NCI-H2029 (cell line): ENCODE data around the gene HID1.
"Not testable (repeated sequence)": the region's sequence is repeated elsewhere in the genome, so short reads cannot be mapped to it uniquely, and the experiment has no call there.

Source experiments
- DNase-seq: peaks from one replicate; lab custom pipeline; 2025; lab: John Stamatoyannopoulos, UW

HID1 gene

DNA sequence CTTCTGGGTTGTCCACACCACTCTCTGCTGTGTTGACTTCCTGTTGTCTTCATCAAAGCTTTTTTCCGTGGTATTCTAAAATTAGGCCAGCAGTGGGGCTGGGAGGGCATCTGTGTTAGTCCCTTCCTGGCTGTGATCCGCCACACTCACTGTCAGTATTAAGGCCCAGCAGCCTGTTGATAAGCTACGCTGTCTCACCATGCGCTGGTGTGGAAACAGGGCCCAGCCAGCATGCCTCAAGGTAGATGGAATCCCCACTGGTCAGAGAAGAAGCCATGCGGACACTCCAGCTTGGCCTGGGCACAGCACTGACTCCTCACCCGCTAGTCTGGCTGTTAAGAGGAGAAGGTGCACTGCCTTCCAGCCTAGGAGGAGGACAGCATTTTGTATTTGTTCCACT lies 26.2 kb upstream of the HID1 start:
- no peak for DNase-seq

DNA sequence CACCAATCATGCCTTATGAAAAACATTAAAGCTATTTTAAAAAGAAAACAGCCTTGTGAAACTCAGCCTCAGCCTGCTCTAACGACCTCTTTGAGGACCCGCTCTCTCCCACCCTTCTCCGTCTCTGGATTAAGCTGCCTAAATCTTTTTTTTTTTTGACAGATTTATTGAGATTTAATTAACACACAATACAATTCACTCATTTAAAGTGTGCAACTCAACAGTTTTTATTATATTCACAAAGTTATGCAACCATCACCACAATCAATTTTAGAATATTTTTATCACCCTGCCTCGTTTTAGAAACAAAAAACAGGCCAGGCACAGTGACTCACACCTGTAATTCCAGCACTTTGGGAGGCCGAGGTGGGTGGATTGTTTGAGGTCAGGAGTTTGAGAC lies 23.3 kb upstream of the HID1 start:
- DNase-seq, result no peak

DNA sequence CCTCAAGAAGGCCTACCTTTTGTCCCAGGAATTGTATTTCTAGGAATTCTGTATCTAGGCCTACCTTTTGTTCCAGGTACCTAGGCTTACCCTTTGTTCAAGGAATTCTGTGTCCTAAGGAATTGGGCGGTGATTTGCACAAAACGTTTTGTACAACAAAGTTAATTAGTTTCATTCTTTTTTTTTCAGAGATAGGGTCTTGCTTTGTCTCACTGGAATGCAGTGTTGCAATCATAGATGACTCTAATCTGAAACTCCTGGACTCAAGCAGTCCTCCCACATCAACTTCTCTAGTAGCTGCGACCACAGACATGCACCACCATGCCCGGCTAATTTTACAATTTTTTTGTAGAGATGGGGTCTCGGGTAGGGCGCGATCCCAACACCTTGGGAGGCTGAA lies 21.9 kb upstream of the HID1 start:
- DNase-seq, result no peak

DNA sequence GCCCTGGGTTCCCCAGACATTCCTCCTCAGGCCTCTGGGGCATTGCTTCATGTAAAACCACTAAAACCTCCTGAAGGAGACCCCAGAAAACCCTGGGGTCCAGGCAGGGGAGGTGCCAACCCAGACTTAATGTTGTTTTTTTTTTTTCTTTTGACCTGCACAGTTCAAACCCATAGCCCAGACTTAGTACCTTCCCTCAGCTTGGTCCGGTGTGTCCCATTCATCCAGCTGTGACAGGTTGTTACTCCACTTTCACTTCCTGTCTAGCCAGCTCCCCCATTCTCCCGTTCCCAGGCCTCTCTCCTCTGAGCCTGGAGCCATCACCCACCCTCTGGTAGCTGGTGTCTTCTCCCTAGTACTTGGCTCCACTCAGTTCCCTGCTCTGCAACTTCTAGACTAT lies 19.7 kb upstream of the HID1 start:
- DNase-seq, result no peak

DNA sequence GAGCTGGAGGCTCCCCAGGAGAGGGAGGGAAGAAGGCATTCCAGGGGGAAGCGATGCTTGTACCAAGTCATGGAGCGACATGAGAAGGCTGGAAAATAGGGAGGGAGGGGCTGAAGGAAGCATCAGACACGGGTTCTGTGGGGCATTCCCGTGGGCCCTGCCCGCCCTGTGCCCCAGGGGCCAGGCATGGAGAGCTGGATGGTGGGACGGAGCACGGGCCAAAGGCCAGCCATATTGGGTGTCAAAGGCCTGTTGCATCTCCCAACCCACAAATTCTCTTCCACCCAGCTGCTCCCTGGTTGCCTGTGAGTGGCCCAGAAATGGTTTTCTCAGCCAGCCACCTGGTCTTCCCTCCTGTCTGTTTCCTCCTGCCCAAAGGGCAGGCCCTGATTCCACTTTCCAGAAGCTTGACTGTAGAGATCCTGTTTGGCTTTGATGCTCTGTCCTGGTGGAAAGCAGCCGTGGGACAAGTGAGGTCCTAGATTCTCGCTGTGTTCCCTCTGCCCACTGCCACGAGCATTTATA lies 18.1 kb upstream of the HID1 start:
- DNase-seq, result no peak

DNA sequence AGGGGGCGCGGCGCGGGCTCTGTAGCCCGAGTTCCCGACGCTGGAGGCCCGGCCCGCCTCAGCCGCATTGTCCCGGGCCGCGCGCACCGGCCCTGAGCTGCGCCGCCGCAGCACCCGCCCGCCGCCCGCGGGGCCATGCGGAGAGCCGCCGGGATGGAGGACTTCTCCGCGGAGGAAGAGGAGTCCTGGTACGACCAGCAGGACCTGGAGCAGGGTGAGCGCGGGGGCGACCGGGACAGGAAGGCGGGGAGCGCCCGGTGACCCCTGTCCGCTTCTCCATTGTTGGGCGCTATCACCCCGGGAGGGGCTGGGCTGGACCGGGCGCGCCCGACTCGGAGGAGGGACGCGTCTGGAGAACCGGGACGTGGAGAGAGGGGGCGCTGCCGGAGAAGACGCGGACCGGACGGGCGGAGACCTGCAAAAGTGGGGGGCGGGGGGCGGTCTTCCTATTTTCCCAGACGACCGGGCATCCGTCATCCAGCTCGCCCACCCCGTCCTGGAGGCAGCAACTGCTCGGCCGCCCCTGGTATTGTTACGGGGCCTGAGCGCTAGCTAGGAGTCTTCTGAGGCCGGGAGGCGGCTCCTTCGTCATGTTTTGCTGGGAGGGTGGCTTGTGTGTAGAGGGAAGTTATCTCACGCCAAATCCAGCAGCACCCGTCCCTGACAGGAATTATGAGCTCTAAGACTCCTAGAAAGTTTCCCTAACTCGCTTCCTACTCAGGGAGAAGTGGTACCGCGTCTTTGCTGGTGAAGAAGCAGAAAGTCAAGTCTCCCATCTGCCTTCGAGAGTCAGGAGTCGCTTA lies 15.6 kb upstream of the HID1 start:
- no peak for DNase-seq

DNA sequence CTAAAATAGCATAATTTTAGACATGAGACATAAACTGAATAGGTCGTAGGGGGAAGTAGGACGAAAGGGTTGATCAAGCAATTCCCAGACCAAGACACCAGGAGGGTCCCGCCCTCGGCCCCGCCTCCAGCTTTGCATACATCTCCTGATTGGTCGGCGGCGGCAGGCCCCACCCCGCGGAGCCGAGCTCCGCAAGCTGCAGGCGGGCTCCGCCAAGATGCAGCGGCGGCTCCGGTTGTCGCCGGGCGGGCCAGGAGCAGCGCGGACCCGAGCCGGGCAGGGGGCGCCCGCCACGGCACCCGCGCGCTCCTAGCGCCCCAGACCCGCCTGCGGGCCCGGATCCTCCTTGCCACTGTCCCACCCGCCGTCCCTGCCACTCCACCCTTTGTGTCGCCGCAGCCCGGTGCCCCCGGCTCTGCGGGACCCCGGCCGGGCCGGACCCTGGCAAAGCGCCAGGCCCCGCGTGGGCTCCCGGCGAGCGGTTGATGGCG lies 14.9 kb upstream of the HID1 start, which contains the start of gene CDR2L:
CDR2L (plus strand) TSS at position 215 of the 491 bp plus-strand sequence. CDS start 412 bp downstream, outside the sequence.
- peak; percentile 81 for DNase-seq

DNA sequence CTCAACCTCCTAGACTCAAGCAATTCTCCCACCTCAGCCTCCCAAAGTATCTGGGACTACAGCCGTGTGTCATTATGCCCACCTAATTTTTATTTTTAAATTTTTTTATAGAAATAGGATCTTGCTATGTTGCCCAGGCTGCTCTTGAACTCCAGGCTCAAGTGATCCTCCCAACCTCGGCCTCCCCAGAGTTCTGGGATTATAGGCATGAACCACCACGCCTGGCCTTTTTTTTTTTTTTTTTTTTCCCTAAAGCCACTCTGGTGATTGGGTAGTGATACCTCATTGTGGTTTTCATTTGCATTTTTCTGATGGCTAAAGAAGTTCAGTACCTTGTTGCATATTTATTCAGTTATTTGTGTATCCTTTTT lies 13.6 kb upstream of the HID1 start:
- no peak for DNase-seq

DNA sequence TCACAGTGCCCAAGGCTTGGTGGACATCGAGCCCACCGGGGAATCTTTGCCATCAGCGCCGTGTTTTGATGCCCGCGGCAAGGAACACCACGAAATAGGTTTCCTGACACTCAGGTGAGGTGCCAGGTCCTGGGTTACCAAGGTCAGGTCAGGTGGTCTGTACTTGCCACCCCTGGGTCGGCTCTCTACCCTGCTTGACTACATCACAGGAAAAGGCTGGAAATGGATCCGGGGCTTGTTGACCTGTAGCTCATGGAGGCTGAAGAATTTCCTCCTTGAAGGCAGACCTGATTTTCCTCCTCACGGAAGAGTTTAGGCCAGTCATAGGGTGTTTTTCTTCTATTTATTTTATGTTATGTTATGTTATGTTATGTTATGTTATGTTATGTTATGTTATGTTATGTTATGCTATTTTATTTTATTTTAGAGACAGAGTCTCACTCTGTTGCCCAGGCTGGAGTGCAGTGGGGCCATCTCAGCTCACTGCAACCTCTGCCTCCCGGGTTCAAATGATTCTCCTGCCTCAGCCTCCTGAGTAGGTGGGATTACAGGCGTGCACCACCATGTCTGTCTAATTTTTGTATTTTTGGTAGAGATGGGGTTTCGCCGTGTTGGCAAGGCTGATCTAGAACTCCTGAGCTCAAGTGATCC lies 10.2 kb upstream of the HID1 start:
- DNase-seq, result not testable (repeated sequence)

DNA sequence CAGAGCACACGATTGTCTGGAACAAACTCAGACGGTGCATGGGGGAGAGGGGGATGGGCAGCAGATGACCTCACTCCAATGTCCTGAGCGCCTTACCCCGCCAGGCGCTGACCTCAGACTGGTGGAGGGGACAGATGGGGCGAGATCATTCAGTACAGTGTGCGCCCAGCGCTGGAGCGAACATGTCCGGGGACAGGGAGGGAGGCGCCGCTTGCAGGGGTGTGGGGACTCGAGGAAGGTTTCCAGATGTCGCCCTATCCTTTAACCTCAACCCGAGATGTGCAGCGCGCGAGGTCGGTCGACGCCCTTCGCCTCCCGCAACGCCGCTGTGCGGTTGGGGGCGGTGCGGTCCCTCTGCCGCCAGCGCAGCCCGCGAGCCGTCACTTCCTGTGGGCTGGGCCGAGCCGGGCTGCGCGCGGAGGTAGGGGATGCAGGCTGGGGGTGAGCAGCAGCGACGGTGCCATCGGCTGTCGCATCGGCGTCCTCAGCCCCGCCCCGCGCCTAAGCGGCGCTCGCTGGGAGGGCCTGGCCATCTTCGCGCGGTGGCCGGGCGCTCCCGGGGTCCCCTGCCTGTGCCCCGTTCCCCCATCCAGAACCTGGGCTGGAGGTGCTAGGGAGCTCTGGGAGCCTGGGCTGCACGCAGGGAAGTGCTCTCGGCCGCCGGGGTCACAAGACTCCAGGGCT lies 9.6 kb upstream of the HID1 start:
- peak; percentile 52 for DNase-seq

DNA sequence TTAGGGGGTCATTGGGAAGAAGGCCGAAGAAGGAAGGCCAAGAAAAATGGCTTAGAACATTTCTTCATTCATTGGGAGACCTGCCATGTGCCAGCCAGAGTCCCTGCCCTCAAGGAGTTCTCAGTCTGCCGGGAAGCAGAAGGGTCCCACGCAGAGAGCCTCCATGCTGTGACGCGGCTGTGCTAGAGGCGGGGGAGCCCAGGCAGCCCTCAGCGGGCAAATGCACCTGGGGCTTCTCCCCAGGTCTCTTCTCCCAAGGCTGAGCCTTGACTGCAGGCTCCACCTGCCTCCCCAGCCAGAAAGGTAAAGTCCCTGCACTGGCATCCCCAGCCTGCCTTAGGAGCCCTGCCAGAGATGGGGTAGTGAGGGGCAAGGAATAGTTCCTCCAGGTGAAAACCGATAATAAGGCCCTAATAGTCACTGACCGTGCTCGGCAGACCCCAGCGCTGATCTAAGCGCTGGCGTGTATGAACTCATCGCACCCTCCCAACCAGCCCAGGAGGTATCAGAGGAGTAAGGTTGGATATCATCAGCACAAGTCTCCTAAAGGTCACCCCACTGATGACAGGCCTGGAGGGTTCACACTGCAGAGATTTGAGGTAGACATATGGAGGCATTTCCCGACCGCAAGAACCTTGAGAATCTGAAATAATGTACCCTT lies 8.9 kb upstream of the HID1 start:
- DNase-seq, result no peak

DNA sequence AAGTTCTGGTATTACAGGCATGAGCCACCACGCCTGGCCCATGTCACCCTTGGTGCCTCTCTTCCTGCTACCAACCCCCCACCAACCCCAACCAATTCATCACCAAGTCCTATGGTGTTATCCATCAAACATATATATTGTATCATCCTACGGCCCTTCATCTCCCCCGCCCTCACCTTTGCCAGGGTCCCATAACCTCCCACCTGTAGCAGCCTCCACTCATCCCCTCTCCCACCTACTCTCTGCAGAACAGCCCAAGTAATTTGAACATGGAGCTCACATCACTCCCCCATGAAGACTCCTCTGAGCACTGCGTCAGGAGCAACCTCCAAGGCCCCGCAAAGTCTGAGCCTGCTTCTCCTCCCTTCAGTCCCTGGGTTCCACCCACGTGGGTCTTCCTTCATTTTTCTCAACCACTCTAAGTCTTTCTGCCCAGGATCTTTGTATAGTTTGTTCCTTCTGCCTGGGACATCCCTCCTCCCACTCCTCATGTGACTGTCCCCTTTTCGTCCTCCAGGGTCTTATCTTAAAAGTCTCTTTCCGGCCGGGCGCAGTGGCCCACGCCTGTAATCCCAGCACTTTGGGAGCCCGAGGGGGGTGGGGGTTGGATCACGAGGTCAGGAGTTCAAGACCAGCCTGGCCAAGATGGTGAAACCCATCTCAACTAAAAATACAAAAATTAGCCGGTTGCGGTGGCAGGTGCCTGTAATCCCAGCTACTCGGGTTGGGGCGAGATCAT lies 7.0 kb upstream of the HID1 start:
- no peak for DNase-seq

DNA sequence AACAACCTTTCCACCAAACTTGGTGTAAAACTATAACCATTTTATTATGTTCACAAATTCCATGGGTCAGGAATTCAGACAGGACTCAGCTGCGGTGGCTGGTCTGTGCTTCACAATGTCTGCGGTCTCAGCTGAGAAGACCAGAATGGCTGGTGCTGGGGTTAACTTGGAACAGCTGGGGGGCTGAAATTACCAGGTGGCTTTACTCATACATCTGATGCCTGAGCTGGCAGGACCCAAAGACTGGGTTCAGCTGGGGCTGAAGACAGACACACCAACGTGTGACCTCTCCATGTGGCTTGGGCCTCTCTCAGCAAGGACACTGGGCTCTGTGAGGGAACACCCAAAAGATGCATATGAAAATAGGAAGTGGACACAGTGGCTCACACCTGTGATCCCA lies 5.7 kb upstream of the HID1 start:
- no peak for DNase-seq

DNA sequence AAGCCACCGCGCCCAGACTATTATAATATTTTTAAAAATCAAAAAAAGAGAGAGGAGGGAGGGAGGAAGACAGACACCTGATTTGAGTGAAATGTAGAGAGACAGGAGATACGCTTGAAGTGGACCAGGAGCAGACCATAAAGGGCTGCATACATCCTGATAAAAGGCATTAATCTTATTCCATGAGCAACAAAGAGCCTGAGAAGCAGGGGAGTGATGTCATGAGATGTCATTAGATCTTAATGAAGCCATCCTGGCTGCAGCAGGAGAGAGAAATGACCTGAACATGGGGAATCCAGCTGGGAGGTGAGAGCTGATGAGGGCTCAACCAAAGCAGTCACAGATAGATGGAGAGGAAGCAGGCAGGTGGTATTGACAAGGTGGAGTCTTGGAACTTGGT lies 5.2 kb upstream of the HID1 start:
- DNase-seq, result no peak

DNA sequence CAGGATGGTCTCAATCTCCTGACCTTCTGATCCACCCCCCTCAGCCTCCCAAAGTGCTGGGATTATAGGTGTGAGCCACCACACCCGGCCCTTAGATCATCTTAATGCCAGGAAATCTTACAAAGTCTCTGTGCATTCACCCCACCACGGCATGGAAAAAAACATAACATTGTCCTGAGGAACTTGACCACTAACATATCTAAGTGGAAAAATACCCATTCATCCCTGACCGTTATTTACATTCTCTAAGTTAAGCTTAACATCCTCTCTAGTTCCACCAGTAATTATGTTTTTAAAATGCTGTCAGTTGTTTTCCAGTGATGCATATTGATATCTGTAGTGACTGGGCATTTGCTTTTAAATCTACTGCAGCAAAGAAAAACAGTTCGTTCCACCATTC lies 3.4 kb upstream of the HID1 start:
- no peak for DNase-seq

DNA sequence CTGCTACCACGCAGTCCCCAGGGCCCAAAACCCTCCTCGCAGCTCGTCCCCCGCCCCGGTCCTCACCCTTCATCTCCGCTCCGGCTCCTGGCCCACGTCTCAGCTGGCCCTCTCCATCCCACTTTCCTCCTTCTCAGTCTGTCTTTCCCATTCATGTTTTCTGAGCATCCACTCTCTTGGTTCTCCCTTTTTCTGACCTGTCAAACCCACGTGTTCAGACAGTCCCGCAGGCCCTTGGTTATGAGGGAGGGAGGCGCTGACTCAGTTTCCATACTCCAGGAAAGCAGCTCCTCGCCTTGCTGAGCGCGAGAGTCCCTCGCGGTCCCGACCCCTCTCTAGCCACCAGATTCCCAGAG lies 392 bp upstream of the HID1 start:
- no peak for DNase-seq

DNA sequence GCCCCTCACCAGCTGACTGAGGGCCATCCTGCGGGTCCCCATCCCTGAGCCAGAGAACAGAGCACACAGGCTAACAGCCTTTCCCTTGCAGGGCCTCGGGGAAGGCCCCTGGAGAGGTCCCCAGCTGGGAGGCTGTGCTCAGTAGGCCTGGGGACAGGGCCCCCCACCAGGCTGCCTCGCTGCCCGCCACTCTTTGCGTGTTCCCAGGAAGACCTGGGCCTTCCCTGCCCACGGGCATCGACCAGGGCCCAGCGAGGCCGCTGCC lies 785 bp downstream of the HID1 start:
- DNase-seq, result no peak

DNA sequence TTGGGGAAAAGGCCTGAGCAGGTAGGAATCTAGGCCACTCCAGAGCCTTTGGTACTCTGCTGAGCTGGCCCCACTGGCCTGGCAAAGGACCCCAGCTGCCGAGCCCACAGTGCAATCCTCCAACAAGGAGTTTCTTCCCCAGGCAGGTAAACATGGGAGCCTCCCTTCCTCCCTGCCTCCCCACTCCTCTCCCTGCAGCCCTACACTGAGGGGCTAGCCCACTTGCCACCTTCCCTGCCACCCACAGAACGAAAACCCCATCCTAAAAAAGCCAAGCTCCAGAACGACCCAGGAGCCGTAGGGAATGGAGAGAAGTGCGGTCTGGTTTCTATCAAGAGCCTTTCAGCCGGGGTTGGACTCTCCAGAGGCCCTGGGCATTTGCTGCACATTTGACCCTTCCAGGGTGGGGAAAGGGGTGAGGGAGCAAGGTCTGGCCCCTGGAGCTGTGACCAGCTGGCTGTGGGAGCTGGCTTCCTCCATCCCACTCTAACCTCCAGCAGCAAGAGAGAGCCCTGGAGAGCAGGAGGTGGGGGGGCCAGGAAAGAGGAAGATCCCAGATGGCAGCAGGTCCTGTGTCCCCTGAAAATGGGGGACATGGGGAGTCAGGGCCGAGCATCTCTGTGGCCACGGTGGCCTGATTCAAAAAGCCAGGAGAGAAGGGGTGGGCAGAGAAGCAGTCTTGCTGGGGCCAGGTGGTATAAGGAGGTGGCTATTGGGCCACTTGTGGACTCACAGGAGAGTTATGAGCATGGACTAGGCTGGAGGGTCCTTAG lies 1.3 kb downstream of the HID1 start:
- no peak for DNase-seq

DNA sequence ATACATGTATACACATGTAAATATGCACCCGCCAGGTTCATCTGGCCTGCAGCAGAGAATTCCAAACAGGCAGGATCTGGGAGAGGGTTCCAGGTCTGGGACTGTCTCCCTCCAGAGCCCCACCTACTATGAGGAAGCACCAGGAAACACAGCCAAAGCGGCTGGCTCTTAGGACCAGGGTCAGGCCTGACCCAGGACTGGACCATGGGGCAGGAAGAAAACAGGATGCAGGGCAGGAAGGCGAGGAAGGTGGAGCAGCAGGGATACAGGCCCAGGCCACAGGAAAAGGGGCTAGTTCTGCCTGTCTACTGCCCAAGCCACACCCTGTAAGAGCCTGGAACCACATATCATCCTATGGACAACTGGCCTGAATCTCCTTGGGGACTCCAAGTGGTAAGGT lies 2.2 kb downstream of the HID1 start:
- DNase-seq, result no peak

DNA sequence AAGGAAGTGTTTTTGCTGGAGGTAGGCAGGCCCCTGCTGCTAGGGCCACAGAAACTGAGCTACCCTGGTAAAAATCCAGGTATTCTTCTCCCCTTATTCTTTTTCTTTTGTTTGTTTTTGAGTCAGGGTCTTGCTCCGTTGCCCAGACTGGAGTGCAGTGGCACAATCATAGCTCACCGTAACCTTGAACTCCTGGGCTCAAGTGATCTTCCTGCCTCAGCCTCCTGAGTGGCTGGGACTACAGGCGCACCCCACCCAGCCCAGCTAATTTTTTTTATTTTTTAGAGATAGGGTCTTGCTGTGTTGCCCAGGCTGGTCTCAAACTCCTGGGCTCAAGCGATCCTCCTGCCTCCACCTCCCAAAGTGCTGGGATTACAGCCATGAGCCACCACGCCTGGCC lies 3.1 kb downstream of the HID1 start:
- DNase-seq, result not testable (repeated sequence)

DNA sequence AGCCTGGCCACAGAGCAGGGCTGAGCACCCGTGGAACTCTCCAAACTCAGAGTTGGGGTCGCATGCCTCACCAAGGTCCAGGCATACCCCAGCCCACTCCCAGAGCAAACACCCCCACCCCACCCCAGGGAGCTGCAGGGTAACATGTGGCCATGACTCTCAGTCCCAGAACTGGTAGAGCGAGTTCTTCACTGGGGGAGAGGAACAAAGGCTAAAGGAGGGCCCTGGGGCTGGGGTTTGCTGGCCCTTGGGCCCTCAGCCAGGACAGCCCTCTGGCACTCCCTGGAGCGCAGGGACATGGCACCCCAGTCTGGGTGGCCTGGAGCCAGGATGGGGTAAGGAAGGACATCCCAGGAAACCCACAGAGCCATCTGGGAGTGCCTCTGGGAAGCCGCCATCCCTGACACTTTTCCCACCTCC lies 4.2 kb downstream of the HID1 start:
- DNase-seq, result no peak
